ENCODE measurements around the gene TRIM31. TPM values are rescaled to one million over a fixed set of nuclear protein-coding genes. Genes with fewer than 3 reads are reported as not detected.
"Not testable (repeated sequence)": the region's sequence is repeated elsewhere in the genome, so short reads cannot be mapped to it uniquely, and the experiment has no call there.

Gene TRIM31
- total RNA-seq, 2 donors from 2014 or later = not detected

DNA sequence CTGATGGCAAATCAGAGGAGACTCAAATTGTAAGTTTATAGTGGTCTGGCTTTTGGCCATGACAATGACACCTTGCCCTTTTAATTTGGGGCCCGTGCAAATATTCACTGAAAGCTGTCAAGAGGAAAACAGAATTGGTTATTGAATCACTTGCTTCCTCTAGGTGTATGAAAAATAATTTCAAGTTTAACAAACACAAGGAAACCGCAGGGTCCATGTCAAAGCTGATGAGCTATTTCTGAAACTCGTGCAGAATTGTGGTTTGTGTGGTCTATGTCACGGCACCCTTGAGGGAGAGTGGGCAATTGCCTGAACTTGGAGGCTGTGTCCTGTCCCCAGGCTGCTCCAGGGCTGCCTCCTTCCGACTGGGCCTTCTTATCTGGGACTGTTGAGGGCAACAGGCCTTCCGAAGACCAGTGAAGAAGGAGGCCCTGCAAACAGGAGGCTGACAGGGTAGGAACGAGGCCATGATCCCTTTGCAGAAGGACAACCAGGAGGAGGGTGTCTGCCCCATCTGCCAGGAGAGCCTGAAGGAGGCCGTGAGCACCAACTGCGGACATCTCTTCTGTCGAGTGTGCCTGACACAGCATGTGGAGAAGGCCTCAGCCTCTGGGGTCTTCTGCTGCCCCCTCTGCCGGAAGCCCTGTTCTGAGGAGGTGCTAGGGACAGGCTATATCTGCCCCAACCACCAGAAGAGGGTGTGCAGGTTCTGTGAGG, 23.8 kb upstream of the TRIM31 start:
- Mint-ChIP-seq H3K27ac (no peak overlapping the region), H3K4me1 (peaks cover 8% of the 10 kb centered on the region), H3K4me3 (no peak overlapping the region), H3K27me3 (peaks cover 66% of the 10 kb centered on the region), H3K36me3 (ENCODE audit: low read depth) (peaks cover 11% of the 10 kb centered on the region)
- ATAC-seq (no peak), DNase-seq (no peak)
- no peaks in the 10 kb centered on the region for H3K9me3 ChIP-seq (ENCODE audit: control insufficient read depth, low read length, poor library complexity, severe bottlenecking)

DNA sequence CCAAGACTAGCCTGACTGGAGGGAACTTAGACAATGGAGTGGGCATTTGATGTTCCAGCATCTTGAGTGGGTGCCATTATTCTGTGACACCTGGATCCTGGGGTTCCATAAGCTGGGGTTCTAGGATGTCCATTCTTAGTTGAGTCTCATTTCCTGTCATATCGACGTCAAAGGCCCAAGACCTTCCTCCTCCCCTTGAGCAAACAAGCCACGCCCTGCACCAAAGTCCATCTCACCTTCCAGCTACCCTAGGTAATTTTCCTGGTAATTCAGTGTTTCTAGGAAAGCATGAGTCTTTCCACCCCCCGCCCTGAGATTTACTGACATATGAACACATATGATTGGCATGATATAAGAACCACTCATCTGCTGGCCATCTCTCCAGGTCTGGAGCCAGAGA, 22.9 kb upstream of the TRIM31 start, which contains the start of gene TRIM40:
TRIM40 (plus strand) TSS at position 384 of the 400 bp plus-strand sequence. CDS start 897 bp downstream, outside the sequence.
- no peak within 1 kb of the TSS for H3K27ac Mint-ChIP-seq
- no peak within 1 kb of the TSS for H3K4me3 Mint-ChIP-seq
- peaks cover 11% of the 10 kb centered on the region for H3K4me1 Mint-ChIP-seq
- H3K9me3 ChIP-seq (ENCODE audit: control insufficient read depth, low read length, poor library complexity, severe bottlenecking) = no peaks in the 10 kb centered on the region
- DNase-seq (no peak), ATAC-seq (no peak)
- H3K27me3 Mint-ChIP-seq = peaks cover 66% of the 10 kb centered on the region
- H3K36me3 Mint-ChIP-seq (ENCODE audit: low read depth) = peaks cover 10% of the 10 kb centered on the region

DNA sequence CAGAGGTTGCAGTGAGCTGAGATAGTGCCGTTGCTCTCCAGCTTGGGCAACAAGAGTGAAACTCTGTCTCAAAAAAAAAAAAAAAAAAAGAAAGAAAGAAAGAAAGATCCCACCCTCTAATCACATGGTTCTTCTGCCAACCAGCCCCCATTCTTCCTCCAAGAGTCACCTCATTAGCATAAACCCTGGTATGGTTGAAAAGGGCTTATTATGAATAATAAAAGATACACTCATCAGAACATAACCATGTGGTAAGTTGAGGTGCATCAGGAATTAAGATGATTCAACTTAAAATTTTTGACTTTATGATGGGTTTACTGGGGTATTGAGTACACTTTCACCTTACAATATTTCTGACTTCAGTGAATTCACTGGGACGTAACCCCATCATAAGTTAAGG, 22.3 kb upstream of the TRIM31 start:
- peaks cover 9% of the 10 kb centered on the region for H3K36me3 Mint-ChIP-seq (ENCODE audit: low read depth)
- no peaks in the 10 kb centered on the region for H3K9me3 ChIP-seq (ENCODE audit: control insufficient read depth, low read length, poor library complexity, severe bottlenecking)
- ATAC-seq (no peak), DNase-seq (no peak)
- no peak overlapping the region for H3K27ac Mint-ChIP-seq
- H3K27me3 Mint-ChIP-seq = peaks cover 66% of the 10 kb centered on the region
- no peak overlapping the region for H3K4me3 Mint-ChIP-seq
- H3K4me1 Mint-ChIP-seq = peaks cover 12% of the 10 kb centered on the region

DNA sequence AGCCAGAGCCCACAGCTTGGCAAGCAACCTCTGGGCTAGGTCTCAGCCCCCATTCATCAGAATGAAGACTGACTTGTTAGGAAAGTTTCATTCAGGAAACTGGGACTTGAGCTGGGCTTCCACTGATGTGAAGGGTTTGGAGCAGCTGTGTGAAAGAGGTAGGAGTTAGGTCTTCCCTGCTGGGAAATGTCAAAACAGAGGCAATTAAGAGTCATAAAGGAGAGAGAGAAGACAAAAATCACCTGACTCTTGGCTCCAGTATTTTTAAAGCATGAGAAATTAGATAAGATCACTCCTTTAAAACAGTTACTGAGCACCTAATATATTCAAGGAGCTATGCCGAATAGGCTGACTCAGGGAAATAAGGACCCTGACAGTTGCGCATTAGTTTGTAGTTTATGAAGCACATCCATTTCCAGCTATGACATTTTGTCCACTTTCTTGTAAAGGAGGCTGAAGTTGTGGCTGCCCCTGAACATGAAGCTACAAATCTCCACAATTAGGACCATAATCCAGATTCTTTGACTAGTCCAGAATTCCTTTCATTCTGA, 19.1 kb upstream of the TRIM31 start:
- no peaks in the 10 kb centered on the region for H3K9me3 ChIP-seq (ENCODE audit: control insufficient read depth, low read length, poor library complexity, severe bottlenecking)
- Mint-ChIP-seq H3K27me3 (peaks cover 77% of the 10 kb centered on the region), H3K4me1 (peaks cover 12% of the 10 kb centered on the region), H3K36me3 (ENCODE audit: low read depth) (peaks cover 9% of the 10 kb centered on the region), H3K4me3 (no peak overlapping the region), H3K27ac (no peak overlapping the region)
- ATAC-seq (no peak), DNase-seq (no peak)

DNA sequence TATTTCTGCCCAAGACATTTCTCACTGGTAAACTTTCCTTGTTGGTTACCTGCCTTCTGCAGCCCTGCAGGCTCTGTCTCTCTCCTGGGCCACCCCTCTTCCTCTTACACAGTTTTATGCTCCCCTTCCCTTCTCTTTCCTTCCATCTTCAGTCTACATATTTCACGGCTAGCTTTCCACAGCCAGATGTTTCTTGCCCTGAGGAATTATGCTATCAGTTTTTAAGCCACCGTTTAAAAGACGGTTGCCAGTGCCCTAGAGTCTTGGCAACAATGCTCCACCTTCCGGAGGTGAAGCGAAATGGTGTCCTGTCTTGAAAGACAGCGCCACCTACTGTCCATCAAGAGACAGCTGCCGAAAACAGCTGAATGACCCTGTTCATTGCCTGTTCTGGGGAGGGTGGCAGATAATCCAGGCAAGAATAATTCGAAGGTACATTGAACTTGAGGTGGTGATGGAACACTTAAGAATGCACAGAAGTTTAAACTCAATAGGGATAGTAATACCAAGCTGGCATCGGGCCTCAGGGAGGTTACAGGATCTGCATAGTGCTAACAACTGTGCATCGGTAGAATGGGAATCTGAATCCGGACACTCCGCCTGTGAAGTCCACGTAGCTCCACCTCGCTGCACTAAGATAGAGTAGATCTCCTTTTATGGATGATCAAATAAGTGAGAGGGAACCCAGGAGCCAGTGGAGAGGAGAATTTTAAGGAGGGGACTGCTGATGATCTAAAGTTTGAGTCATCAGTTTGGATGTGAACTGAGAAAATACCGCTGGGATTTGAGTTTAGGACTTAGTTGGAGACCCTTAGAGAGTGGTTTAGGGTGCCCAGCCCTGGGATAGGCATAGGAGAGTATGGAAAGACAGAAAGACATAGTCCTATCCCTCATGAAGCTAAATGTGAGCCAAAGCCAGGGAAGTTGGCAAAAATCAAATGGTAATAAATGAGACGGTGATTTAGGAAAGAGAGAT, 18.3 kb upstream of the TRIM31 start:
- H3K4me3 Mint-ChIP-seq = peak overlapping the region; percentile 76
- H3K27ac Mint-ChIP-seq = no peak overlapping the region

GRCh38 chr6:30130179-30130679, 17.3 kb upstream of the TRIM31 start:
- Mint-ChIP-seq H3K4me3 (no peak overlapping the region), H3K4me1 (peaks cover 9% of the 10 kb centered on the region), H3K27ac (no peak overlapping the region), H3K27me3 (peaks cover 85% of the 10 kb centered on the region), H3K36me3 (ENCODE audit: low read depth) (peaks cover 9% of the 10 kb centered on the region)
- ATAC-seq (no peak), DNase-seq (no peak)
- no peaks in the 10 kb centered on the region for H3K9me3 ChIP-seq (ENCODE audit: control insufficient read depth, low read length, poor library complexity, severe bottlenecking)

More for the DNA sequence above, 18.3 kb upstream of the TRIM31 start:
- Mint-ChIP-seq H3K27me3 (peaks cover 83% of the 10 kb centered on the region), H3K4me1 (peaks cover 12% of the 10 kb centered on the region), H3K36me3 (ENCODE audit: low read depth) (peaks cover 9% of the 10 kb centered on the region)
- H3K9me3 ChIP-seq (ENCODE audit: control insufficient read depth, low read length, poor library complexity, severe bottlenecking) = no peaks in the 10 kb centered on the region
- ATAC-seq (peak; percentile 97), DNase-seq (peak; percentile 35 to 50 (median 41))

- DNase-seq (no peak), ATAC-seq (no peak)
- no peak overlapping the region for H3K4me3 Mint-ChIP-seq
- peaks cover 9% of the 10 kb centered on the region for H3K36me3 Mint-ChIP-seq (ENCODE audit: low read depth)
- H3K4me1 Mint-ChIP-seq = peaks cover 9% of the 10 kb centered on the region
- H3K9me3 ChIP-seq (ENCODE audit: control insufficient read depth, low read length, poor library complexity, severe bottlenecking) = no peaks in the 10 kb centered on the region
- H3K27me3 Mint-ChIP-seq = peaks cover 81% of the 10 kb centered on the region
- no peak overlapping the region for H3K27ac Mint-ChIP-seq
Measured at GRCh38 chr6:30129265-30130178, 16.6 kb upstream of the TRIM31 start.

GRCh38 chr6:30127238-30128093, 14.6 kb upstream of the TRIM31 start:
- Mint-ChIP-seq H3K27ac (no peak overlapping the region), H3K36me3 (ENCODE audit: low read depth) (peaks cover 5% of the 10 kb centered on the region), H3K4me1 (peaks cover 7% of the 10 kb centered on the region), H3K27me3 (peaks cover 84% of the 10 kb centered on the region), H3K4me3 (peak overlapping the region; percentile 15)
- DNase-seq (no peak), ATAC-seq (no peak)
- H3K9me3 ChIP-seq (ENCODE audit: control insufficient read depth, low read length, poor library complexity, severe bottlenecking) = no peaks in the 10 kb centered on the region

GRCh38 chr6:30122515-30122914, 9.6 kb upstream of the TRIM31 start:
- H3K9me3 ChIP-seq (ENCODE audit: control insufficient read depth, low read length, poor library complexity, severe bottlenecking) = no peaks in the 10 kb centered on the region
- Mint-ChIP-seq H3K4me1 (no peaks in the 10 kb centered on the region), H3K27me3 (peaks cover 69% of the 10 kb centered on the region), H3K4me3 (no peak overlapping the region), H3K36me3 (ENCODE audit: low read depth) (peaks cover 3% of the 10 kb centered on the region), H3K27ac (no peak overlapping the region)
- ATAC-seq (no peak), DNase-seq (no peak)

DNA sequence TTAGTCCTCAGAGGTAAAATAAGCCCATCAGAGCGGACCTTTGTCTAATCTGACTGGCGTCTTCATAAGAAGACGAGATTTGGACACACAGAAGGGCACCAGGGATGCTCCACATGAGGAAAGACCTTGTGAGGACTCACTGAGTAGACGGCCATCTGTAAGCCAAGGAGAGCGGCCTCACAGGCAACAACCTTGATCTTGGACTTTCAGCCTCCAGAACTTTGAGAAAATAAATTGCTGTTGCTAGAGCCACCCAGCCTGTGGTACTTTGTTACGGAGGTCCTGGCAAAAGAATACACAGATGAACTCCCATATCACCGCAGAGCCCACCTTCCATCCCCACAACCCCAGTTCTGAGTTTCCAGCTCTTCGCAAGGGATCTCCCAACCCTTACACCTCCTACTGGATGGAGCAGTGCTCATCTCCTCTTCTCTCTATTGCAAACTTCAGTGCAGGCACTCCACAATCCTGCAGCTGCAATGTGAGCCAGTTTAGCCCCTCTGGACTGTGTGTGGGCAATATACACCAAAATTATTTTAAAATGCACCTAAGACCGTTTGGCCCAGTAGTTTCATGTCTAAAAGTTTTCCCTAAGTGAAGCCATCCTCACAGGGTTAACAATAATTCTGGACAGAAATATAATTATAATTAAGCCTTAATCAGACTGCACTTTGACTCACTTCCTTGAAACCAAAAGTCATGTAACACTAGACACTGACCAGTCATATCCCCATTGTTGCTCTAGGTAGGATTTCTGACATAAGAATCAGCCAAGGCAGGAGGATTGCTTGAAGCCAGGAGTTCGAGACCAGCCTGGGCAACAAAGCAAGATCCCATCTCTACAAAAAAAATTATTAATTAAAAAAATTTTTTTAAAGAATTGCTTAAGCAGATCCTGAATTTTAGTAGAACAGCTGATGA, 8.8 kb upstream of the TRIM31 start:
- DNase-seq (no peak), ATAC-seq (no peak)
- Mint-ChIP-seq H3K27ac (no peak overlapping the region), H3K27me3 (peaks cover 62% of the 10 kb centered on the region), H3K36me3 (ENCODE audit: low read depth) (peaks cover 3% of the 10 kb centered on the region), H3K4me3 (no peak overlapping the region), H3K4me1 (no peaks in the 10 kb centered on the region)
- H3K9me3 ChIP-seq (ENCODE audit: control insufficient read depth, low read length, poor library complexity, severe bottlenecking) = no peaks in the 10 kb centered on the region

- not testable (repeated sequence) for ATAC-seq, H3K4me1 Mint-ChIP-seq
- H3K27me3 Mint-ChIP-seq = peaks cover 67% of the 10 kb centered on the region
Measured at GRCh38 chr6:30118691-30119090, 5.8 kb upstream of the TRIM31 start.

More at GRCh38 chr6:30118691-30119090, 5.8 kb upstream of the TRIM31 start:
- H3K9me3 ChIP-seq (ENCODE audit: control insufficient read depth, low read length, poor library complexity, severe bottlenecking); DNase-seq; H3K27ac Mint-ChIP-seq; H3K36me3 Mint-ChIP-seq (ENCODE audit: low read depth); H3K4me3 Mint-ChIP-seq: not testable (repeated sequence)

Measured in T-helper 17 cell (primary cell).